ENCODE data around the gene NCOA3.

- TF ChIP-seq CTCF (IDR thresholded peaks at IDR 0.05) (no peak), TAF1 (IDR thresholded peaks at IDR 0.05; ENCODE audit: borderline replicate concordance, low read depth, low read length) (no peak), RFX5 (IDR thresholded peaks at IDR 0.05; ENCODE audit: low read length) (no peak), TEAD4 (IDR thresholded peaks at IDR 0.05; ENCODE audit: borderline replicate concordance, insufficient read depth) (no peak), SMC3 (IDR thresholded peaks at IDR 0.05; ENCODE audit: low read depth, low read length) (no peak)
Measured at GRCh38 chr20:47508278-47508677, 6.6 kb downstream of the NCOA3 start.

Measured in SK-N-SH (cell line).